ENCODE results near the gene GPR31. TPM values are rescaled to one million over a fixed set of nuclear protein-coding genes. Genes with fewer than 3 reads are reported as not detected.

The GPR31 gene
- total and polyA plus RNA-seq, 9 of the 15 experiments (the other 6 are each of a cell fraction or from before 2014, with no cell fraction given), result not detected

DNA sequence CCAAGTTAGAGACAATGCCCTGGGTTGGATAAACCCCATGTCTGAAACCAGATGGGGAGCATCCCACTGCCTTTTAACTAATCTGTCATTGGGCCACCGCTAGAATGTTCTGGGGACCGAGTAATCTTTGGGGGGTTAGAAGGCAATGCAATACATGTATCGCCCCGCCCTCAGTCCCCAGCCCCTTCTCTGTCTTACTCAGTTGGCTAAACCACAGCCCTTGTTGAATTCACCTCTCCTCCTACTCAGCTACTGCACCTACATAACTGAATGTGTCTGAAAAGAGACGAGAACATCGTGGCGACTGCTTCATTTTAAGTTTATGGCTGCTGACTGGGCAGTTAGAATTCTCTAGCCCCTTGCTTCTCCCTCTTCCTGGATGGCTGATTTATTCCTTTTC is 50.0 kb downstream of the GPR31 start:
- WGBS (ENCODE audit: insufficient coverage, low coverage, missing lambda C conversion rate), result 1% methylated on average over 7 of the region's 7 CpGs
- Histone ChIP-seq H3K4me3 (no peak overlapping the region), H3K79me2 (ENCODE audit: control insufficient read depth, insufficient read depth, low read length) (no peaks in the 10 kb centered on the region), H3K9ac (ENCODE audit: insufficient read depth in 1 of 2, low read depth in 2 of 2, low read length in 2 of 2) (no peak overlapping the region), H3K4me1 (replicated peaks in 1 of 2; ENCODE audit: control insufficient read depth in 2 of 2, insufficient read depth in 2 of 2, low read length in 2 of 2) (no peaks in the 10 kb centered on the region), H3K27ac (ENCODE audit: extremely low read depth, low read depth, low read length) (no peak overlapping the region), H3K36me3 (ENCODE audit: control insufficient read depth, insufficient read depth, low read length) (no peaks in the 10 kb centered on the region), H3K9me1 (ENCODE audit: control insufficient read depth, insufficient read depth, low read length) (no peaks in the 10 kb centered on the region), H3K9me3 (replicated peaks; ENCODE audit: control insufficient read depth, insufficient read depth, low read depth, low read length) (no peaks in the 10 kb centered on the region), H2AFZ (ENCODE audit: low read depth, low read length) (no peak overlapping the region), H3K4me2 (ENCODE audit: insufficient read depth, low read length) (no peak overlapping the region), H3K27me3 (ENCODE audit: control insufficient read depth in 2 of 2, insufficient read depth in 2 of 2, low read length in 2 of 2) (peaks cover 24 to 56% of the 10 kb centered on the region in 2 experiments), H4K20me1 (replicated peaks; ENCODE audit: control insufficient read depth, insufficient read depth, low read length) (no peaks in the 10 kb centered on the region; the same call in 1 of the 2 replicates)
- intact Hi-C loops (cut with micrococcal nuclease) (no loop called here), in situ Hi-C loops (cut with MboI) (no loop called here)
- POLR2A ChIA-PET, result no interaction called here
- BruUV-seq (replicated peaks), result no TSS peak
- ATAC-seq (no peak), FAIRE-seq (no peak), DNase-seq (ENCODE audit: extremely low read depth in 1 of 4, low spot score in 3 of 4) (no peak)
- CTCF ChIA-PET (ENCODE audit: low intra/inter-chr PET ratio), result no interaction called here
- no peak for TF ChIP-seq TCF15 (CRISPR knock-in tag; IDR thresholded peaks at IDR 0.05)
- TF ChIP-seq E2F5 (CRISPR knock-in tag; IDR thresholded peaks at IDR 0.05), result no peak
- no peak for TF ChIP-seq ZBED1 (IDR thresholded peaks at IDR 0.05)
- no peak for TF ChIP-seq POLR2G (IDR thresholded peaks at IDR 0.05; ENCODE audit: low read depth, low read length)
- no peak for TF ChIP-seq MTA1 (IDR thresholded peaks at IDR 0.05; ENCODE audit: borderline replicate concordance)
- no peak for TF ChIP-seq CHD1 (IDR thresholded peaks at IDR 0.05; ENCODE audit: low read length)
- no peak for TF ChIP-seq ZKSCAN1 (IDR thresholded peaks at IDR 0.05; ENCODE audit: low read depth, low read length)
- no peak for TF ChIP-seq TAL1 (IDR thresholded peaks at IDR 0.05)
- TF ChIP-seq, protein P1, sequence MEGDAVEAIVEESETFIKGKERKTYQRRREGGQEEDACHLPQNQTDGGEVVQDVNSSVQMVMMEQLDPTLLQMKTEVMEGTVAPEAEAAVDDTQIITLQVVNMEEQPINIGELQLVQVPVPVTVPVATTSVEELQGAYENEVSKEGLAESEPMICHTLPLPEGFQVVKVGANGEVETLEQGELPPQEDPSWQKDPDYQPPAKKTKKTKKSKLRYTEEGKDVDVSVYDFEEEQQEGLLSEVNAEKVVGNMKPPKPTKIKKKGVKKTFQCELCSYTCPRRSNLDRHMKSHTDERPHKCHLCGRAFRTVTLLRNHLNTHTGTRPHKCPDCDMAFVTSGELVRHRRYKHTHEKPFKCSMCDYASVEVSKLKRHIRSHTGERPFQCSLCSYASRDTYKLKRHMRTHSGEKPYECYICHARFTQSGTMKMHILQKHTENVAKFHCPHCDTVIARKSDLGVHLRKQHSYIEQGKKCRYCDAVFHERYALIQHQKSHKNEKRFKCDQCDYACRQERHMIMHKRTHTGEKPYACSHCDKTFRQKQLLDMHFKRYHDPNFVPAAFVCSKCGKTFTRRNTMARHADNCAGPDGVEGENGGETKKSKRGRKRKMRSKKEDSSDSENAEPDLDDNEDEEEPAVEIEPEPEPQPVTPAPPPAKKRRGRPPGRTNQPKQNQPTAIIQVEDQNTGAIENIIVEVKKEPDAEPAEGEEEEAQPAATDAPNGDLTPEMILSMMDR (IDR thresholded peaks at IDR 0.05 in 2 of 3, conservative IDR thresholded peaks at IDR 0.05 in 1 of 3; ENCODE audit: insufficient read depth in 2 of 3, low read depth in 1 of 3, low read length in 3 of 3), result no peak
- TF ChIP-seq HDAC2 (IDR thresholded peaks at IDR 0.05), result no peak
- TF ChIP-seq, protein P2, sequence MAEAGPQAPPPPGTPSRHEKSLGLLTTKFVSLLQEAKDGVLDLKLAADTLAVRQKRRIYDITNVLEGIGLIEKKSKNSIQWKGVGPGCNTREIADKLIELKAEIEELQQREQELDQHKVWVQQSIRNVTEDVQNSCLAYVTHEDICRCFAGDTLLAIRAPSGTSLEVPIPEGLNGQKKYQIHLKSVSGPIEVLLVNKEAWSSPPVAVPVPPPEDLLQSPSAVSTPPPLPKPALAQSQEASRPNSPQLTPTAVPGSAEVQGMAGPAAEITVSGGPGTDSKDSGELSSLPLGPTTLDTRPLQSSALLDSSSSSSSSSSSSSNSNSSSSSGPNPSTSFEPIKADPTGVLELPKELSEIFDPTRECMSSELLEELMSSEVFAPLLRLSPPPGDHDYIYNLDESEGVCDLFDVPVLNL (CRISPR knock-in tag; IDR thresholded peaks at IDR 0.05; ENCODE audit: low read depth), result no peak
- TF ChIP-seq DNMT1 (IDR thresholded peaks at IDR 0.05), result no peak
- TF ChIP-seq BHLHE40 (IDR thresholded peaks at IDR 0.05; ENCODE audit: low read length), result no peak
- no peak for TF ChIP-seq CTBP1 (IDR thresholded peaks at IDR 0.05; ENCODE audit: borderline replicate concordance)
- no peak for TF ChIP-seq NR2C1 (IDR thresholded peaks at IDR 0.05)
- no peak for TF ChIP-seq NR2C1 (tag; IDR thresholded peaks at IDR 0.05)
- TF ChIP-seq, protein P3, sequence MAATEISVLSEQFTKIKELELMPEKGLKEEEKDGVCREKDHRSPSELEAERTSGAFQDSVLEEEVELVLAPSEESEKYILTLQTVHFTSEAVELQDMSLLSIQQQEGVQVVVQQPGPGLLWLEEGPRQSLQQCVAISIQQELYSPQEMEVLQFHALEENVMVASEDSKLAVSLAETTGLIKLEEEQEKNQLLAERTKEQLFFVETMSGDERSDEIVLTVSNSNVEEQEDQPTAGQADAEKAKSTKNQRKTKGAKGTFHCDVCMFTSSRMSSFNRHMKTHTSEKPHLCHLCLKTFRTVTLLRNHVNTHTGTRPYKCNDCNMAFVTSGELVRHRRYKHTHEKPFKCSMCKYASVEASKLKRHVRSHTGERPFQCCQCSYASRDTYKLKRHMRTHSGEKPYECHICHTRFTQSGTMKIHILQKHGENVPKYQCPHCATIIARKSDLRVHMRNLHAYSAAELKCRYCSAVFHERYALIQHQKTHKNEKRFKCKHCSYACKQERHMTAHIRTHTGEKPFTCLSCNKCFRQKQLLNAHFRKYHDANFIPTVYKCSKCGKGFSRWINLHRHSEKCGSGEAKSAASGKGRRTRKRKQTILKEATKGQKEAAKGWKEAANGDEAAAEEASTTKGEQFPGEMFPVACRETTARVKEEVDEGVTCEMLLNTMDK (IDR thresholded peaks at IDR 0.05; ENCODE audit: borderline replicate concordance, insufficient read depth, low read depth, low read length, poor library complexity, severe bottlenecking), result no peak
- no peak for TF ChIP-seq NFE2 (IDR thresholded peaks at IDR 0.05; ENCODE audit: low read depth)

Measured in K562 (cell line).